Neural progenitor cell (in vitro differentiated cells): ENCODE results near the gene MFSD6L. TPM values are rescaled to one million over a fixed set of nuclear protein-coding genes. Genes with fewer than 3 reads are reported as not detected.

Experiments
- DNase-seq: peaks from one replicate; pipeline ENCODE4 v3.0.0-alpha.2; 2016; ENCODE audit warnings: low spot score
- H2AFZ ChIP-seq: fragments of 200-600 bp; sonication (generic); replicated peaks from 2 replicates; pipeline ENCODE4 v1.6.1; 2016; ENCODE audit warnings: antibody characterized with exemption
- H3F3A ChIP-seq: fragments of 200-600 bp; sonication (generic); 2 replicates; pipeline ENCODE4 v1.6.1; 2016; ENCODE audit warnings: antibody characterized with exemption, low read depth
- H3K27ac ChIP-seq: fragments of 200-600 bp; sonication (generic); 2 replicates; pipeline ENCODE4 v1.5.1; 2016; ENCODE audit warnings: mild to moderate bottlenecking
- H3K27me3 ChIP-seq: fragments of 200-600 bp; sonication (generic); 2 replicates; pipeline ENCODE4 v1.6.1; 2016; ENCODE audit warnings: mild to moderate bottlenecking, moderate library complexity
- H3K36me3 ChIP-seq: fragments of 200-600 bp; sonication (generic); 2 replicates; pipeline ENCODE4 v1.5.1; 2016
- H3K4me1 ChIP-seq: fragments of 200-600 bp; sonication (generic); 2 replicates; pipeline ENCODE4 v1.6.1; 2016; ENCODE audit warnings: mixed run types
- H3K4me2 ChIP-seq: fragments of 200-600 bp; sonication (generic); 2 replicates; pipeline ENCODE4 v1.6.1; 2016
- H3K4me3 ChIP-seq: fragments of 200-600 bp; sonication (generic); 2 replicates; pipeline ENCODE4 v1.5.1; 2016
- H3K79me2 ChIP-seq: fragments of 200-600 bp; sonication (generic); 2 replicates; pipeline ENCODE4 v1.6.1; 2016; ENCODE audit warnings: low read depth
- H3K9ac ChIP-seq: fragments of 200-600 bp; sonication (generic); 2 replicates; pipeline ENCODE4 v1.6.1; 2016
- H3K9me3 ChIP-seq: fragments of 200-600 bp; sonication (generic); 2 replicates; pipeline ENCODE4 v1.5.1; 2016; ENCODE audit warnings: low read depth
- H4K20me1 ChIP-seq: fragments of 200-600 bp; sonication (generic); 2 replicates; pipeline ENCODE4 v1.6.1; 2016; ENCODE audit warnings: low read depth
- H3K27ac Mint-ChIP-seq: 3 replicates; pipeline ENCODE4 v1.8.0; 2021; ENCODE audit warnings: mixed read lengths
- H3K27me3 Mint-ChIP-seq: 2 replicates; pipeline ENCODE4 v1.8.0; 2022; ENCODE audit warnings: low read depth, mild to moderate bottlenecking, inconsistent platforms, moderate library complexity, mixed read lengths; ENCODE audit not compliant: insufficient read depth
- H3K36me3 Mint-ChIP-seq: 3 replicates; pipeline ENCODE4 v1.8.0; 2021; ENCODE audit warnings: mixed read lengths
- H3K4me1 Mint-ChIP-seq: 3 replicates; pipeline ENCODE4 v1.8.0; 2021; ENCODE audit warnings: mixed read lengths
- H3K4me3 Mint-ChIP-seq: 3 replicates; pipeline ENCODE4 v1.8.0; 2021; ENCODE audit warnings: mild to moderate bottlenecking, moderate library complexity, mixed read lengths
- H3K9me3 Mint-ChIP-seq: 3 replicates; pipeline ENCODE4 v1.8.0; 2020; ENCODE audit warnings: mixed read lengths
- EZH2 ChIP-seq: fragments of 200-600 bp; sonication (generic); IDR thresholded peaks from 2 replicates; pipeline ENCODE4 v1.6.1; 2017; ENCODE audit warnings: antibody characterized with exemption, mild to moderate bottlenecking, moderate library complexity
- EZH2phosphoT487 ChIP-seq: fragments of 200-600 bp; sonication (generic); IDR thresholded peaks from 2 replicates; pipeline ENCODE4 v1.6.1; 2017; ENCODE audit warnings: antibody characterized with exemption
- total RNA-seq: library from RNA; depleted of rRNA; stranded (reverse); fragments of >200 nt; gene quantifications from 2 replicates; pipeline ENCODE4 v1.2.3, GENCODE V29; 2015; ENCODE audit warnings: low replicate concordance
- TF ChIP-seq, protein P1 (sequence below): fragments of 200-600 bp; sonication (generic); IDR thresholded peaks from 2 replicates; pipeline ENCODE4 v1.5.1; 2017; ENCODE audit warnings: antibody characterized with exemption, mild to moderate bottlenecking

The MFSD6L gene
- total RNA-seq, 1 donor from 2014 or later = not detected

GRCh38 chr17:8799570-8800212 is 526 bp upstream of the MFSD6L start:
- no peak overlapping the region for H3K9ac ChIP-seq
- Mint-ChIP-seq H3K27me3 (peaks cover 38% of the 10 kb centered on the region), H3K9me3 (no peaks in the 10 kb centered on the region), H3K36me3 (no peaks in the 10 kb centered on the region), H3K4me3 (peak overlapping the region; percentile 30), H3K27ac (no peak overlapping the region), H3K4me1 (peaks cover 5% of the 10 kb centered on the region)
- DNase-seq = no peak
- no peaks in the 10 kb centered on the region for H3K36me3 ChIP-seq
- H3K4me1 ChIP-seq = peaks cover 3% of the 10 kb centered on the region
- no peaks in the 10 kb centered on the region for H4K20me1 ChIP-seq
- H3K4me3 ChIP-seq = peak overlapping the region; percentile 52
- H3K27me3 ChIP-seq = peaks cover 35% of the 10 kb centered on the region
- peak overlapping the region; percentile 85 for H3K4me2 ChIP-seq
- TF ChIP-seq EZH2 (no peak), EZH2phosphoT487 (no peak)
- TF ChIP-seq, protein P1, sequence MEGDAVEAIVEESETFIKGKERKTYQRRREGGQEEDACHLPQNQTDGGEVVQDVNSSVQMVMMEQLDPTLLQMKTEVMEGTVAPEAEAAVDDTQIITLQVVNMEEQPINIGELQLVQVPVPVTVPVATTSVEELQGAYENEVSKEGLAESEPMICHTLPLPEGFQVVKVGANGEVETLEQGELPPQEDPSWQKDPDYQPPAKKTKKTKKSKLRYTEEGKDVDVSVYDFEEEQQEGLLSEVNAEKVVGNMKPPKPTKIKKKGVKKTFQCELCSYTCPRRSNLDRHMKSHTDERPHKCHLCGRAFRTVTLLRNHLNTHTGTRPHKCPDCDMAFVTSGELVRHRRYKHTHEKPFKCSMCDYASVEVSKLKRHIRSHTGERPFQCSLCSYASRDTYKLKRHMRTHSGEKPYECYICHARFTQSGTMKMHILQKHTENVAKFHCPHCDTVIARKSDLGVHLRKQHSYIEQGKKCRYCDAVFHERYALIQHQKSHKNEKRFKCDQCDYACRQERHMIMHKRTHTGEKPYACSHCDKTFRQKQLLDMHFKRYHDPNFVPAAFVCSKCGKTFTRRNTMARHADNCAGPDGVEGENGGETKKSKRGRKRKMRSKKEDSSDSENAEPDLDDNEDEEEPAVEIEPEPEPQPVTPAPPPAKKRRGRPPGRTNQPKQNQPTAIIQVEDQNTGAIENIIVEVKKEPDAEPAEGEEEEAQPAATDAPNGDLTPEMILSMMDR = no peak
- no peak overlapping the region for H3K27ac ChIP-seq
- no peaks in the 10 kb centered on the region for H3K9me3 ChIP-seq
- peaks cover 4% of the 10 kb centered on the region for H3F3A ChIP-seq
- H2AFZ ChIP-seq = peak overlapping the region; percentile 75
- no peaks in the 10 kb centered on the region for H3K79me2 ChIP-seq

GRCh38 chr17:8798176-8798845 is 854 bp downstream of the MFSD6L start:
- no peak for DNase-seq
- H3K4me3 ChIP-seq = peak overlapping the region; percentile 52
- peaks cover 35% of the 10 kb centered on the region for H3K27me3 ChIP-seq
- peak overlapping the region; percentile 85 for H3K4me2 ChIP-seq
- no peaks in the 10 kb centered on the region for H3K36me3 Mint-ChIP-seq
- H3K79me2 ChIP-seq = no peaks in the 10 kb centered on the region
- H3K9me3 Mint-ChIP-seq = no peaks in the 10 kb centered on the region
- peaks cover 37% of the 10 kb centered on the region for H3K27me3 Mint-ChIP-seq
- no peaks in the 10 kb centered on the region for H4K20me1 ChIP-seq
- peak overlapping the region; percentile 75 for H2AFZ ChIP-seq
- H3K4me3 Mint-ChIP-seq = peak overlapping the region; percentile 57
- H3F3A ChIP-seq = peaks cover 4% of the 10 kb centered on the region
- H3K36me3 ChIP-seq = no peaks in the 10 kb centered on the region
- H3K9me3 ChIP-seq = no peaks in the 10 kb centered on the region
- peaks cover 3% of the 10 kb centered on the region for H3K4me1 Mint-ChIP-seq
- H3K27ac Mint-ChIP-seq = no peak overlapping the region
- H3K9ac ChIP-seq = no peak overlapping the region
- peaks cover 1% of the 10 kb centered on the region for H3K4me1 ChIP-seq
- no peak for TF ChIP-seq EZH2
- TF ChIP-seq, protein P1 = no peak
- no peak for TF ChIP-seq EZH2phosphoT487
- H3K27ac ChIP-seq = no peak overlapping the region

DNA sequence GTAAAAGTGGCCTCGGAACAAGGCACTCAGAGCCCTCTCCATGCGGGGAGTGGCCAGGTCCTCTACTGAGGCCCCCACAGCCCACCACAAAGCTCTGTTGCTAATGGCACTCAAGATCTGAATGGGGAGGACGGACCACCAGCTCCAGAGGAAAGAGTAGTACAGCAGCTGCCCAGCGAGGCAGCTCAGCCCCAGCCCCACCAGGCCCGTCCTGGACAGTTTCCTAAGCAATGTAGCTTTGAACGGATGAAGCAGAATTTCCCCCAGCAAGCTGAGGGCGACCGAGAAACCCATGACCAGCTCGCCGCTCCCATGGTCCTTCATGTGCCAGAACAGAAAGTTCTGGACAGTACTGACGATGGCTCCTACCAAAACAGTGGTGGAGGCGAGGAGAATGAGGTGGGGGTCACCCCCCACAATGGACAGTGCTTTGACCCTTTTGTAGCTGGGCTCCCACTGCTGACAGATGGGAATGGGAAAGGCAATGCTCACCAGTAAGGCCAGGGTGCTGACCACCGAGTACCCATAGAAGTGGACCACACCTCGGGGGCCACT is 1.5 kb downstream of the MFSD6L start:
- no peaks in the 10 kb centered on the region for H3K9me3 ChIP-seq
- H3F3A ChIP-seq = peaks cover 4% of the 10 kb centered on the region
- H3K4me1 Mint-ChIP-seq = peaks cover 3% of the 10 kb centered on the region
- H3K4me3 Mint-ChIP-seq = no peak overlapping the region
- no peaks in the 10 kb centered on the region for H3K79me2 ChIP-seq
- H3K27ac Mint-ChIP-seq = no peak overlapping the region
- no peak overlapping the region for H3K9ac ChIP-seq
- H3K4me3 ChIP-seq = no peak overlapping the region
- TF ChIP-seq EZH2phosphoT487 = no peak
- TF ChIP-seq EZH2 = no peak
- TF ChIP-seq, protein P1 = no peak
- H3K4me1 ChIP-seq = no peaks in the 10 kb centered on the region
- H3K4me2 ChIP-seq = no peak overlapping the region
- peaks cover 36% of the 10 kb centered on the region for H3K27me3 Mint-ChIP-seq
- no peaks in the 10 kb centered on the region for H4K20me1 ChIP-seq
- H2AFZ ChIP-seq = no peak overlapping the region
- no peak overlapping the region for H3K27ac ChIP-seq
- H3K36me3 ChIP-seq = no peaks in the 10 kb centered on the region
- no peak for DNase-seq
- no peaks in the 10 kb centered on the region for H3K36me3 Mint-ChIP-seq
- no peaks in the 10 kb centered on the region for H3K9me3 Mint-ChIP-seq
- H3K27me3 ChIP-seq = peaks cover 35% of the 10 kb centered on the region
